Measurements from ENCODE around the gene KDM5C. TPM values are rescaled to one million over a fixed set of nuclear protein-coding genes. Genes with fewer than 3 reads are reported as not detected.

KDM5C gene
- total RNA-seq, 3 donors from 2014 or later: 74.5 to 109 (median 80.2) TPM

DNA sequence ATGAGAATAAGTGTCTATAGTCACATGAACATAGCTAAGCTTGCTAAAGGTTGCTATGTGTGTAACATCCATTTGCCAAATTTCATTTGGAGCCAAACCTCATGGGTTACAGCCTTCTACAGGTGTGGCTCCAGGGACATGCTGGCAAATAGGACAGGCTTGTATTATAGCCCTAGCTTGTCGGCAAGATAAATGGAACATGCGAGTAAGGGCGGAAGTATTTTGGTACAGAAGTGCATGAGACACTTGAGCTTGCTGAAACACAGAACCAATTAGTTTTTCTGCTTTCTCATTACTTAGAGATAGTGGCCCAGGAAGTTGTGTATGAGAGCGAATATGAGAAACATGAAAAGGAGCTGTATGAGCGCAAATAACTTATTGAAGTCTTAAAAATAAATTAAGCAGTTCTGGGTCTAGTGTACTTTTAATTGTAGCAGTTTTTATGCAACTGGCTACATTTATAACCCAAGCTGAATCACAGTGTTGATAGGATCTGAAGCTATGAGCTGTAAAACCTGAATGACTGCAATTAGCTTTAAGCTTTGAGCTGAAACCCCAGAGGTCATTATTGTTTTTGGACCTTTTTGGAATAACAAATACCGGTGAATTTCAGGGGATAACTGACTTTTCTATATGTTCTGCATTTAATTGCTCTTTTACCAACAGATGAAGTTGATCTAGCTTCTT is 64.6 kb downstream of the KDM5C start:
- TF ChIP-seq, protein P1, sequence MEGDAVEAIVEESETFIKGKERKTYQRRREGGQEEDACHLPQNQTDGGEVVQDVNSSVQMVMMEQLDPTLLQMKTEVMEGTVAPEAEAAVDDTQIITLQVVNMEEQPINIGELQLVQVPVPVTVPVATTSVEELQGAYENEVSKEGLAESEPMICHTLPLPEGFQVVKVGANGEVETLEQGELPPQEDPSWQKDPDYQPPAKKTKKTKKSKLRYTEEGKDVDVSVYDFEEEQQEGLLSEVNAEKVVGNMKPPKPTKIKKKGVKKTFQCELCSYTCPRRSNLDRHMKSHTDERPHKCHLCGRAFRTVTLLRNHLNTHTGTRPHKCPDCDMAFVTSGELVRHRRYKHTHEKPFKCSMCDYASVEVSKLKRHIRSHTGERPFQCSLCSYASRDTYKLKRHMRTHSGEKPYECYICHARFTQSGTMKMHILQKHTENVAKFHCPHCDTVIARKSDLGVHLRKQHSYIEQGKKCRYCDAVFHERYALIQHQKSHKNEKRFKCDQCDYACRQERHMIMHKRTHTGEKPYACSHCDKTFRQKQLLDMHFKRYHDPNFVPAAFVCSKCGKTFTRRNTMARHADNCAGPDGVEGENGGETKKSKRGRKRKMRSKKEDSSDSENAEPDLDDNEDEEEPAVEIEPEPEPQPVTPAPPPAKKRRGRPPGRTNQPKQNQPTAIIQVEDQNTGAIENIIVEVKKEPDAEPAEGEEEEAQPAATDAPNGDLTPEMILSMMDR (IDR thresholded peaks at IDR 0.05): no peak
- intact Hi-C loops (cut with DNase I, micrococcal nuclease): no loop called here
- no peaks in the 10 kb centered on the region for H3K36me3 ChIP-seq (ENCODE audit: low read depth)
- ATAC-seq (peak; percentile 78), DNase-seq (peak in 1 of 3 donors; percentile 29)
- H3K9me3 ChIP-seq: no peaks in the 10 kb centered on the region
- H3K4me3 ChIP-seq: no peak overlapping the region
- no peaks in the 10 kb centered on the region for H3K4me1 ChIP-seq (ENCODE audit: low read depth)

DNA sequence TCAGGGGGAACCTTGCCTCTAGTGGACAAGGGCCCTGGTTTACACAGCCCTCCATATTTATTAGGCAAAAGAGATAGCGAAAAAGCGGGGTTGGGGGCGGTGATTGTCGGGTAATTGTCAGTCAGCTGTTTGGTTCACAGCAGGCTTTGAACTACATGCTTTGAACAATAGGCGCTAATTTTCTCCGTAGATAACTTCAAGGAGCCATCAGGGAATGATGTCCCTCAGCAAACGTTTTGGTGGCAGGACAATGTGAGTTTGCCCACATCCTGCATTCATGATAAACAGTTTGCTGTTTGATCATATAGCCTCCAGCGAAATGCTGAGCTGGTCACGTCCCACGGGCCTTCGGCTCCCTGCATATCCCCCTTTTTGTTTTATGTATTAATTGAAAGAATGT is 65.8 kb downstream of the KDM5C start:
- Histone ChIP-seq H3K9me3 (no peaks in the 10 kb centered on the region), H3K4me3 (no peak overlapping the region), H3K4me1 (ENCODE audit: low read depth) (no peaks in the 10 kb centered on the region), H3K36me3 (ENCODE audit: low read depth) (no peaks in the 10 kb centered on the region)
- ATAC-seq (no peak), DNase-seq (no peak)
- TF ChIP-seq, protein P1 (IDR thresholded peaks at IDR 0.05): no peak
- intact Hi-C loops (cut with DNase I, micrococcal nuclease): no loop called here

DNA sequence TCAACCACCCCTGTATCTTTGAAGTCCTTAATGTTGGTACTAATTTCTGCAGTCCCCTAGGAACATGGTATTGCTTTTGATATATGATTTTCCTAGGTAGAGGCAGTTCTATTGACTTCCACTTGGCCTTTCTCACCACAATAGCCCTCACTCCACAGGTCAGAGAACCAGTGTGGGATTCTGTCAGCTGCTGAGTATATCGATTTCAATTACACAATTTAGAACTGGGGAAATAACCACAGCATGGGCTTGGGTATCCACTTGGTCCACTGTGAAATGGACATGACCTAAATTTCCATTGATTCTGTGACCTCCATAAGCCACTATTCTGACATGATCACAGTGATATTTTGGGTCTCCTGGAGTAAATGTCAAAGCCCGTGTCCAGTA is 68.8 kb downstream of the KDM5C start:
- intact Hi-C loops (cut with DNase I, micrococcal nuclease): no loop called here
- Histone ChIP-seq H3K36me3 (ENCODE audit: low read depth) (no peaks in the 10 kb centered on the region), H3K4me3 (no peak overlapping the region), H3K4me1 (ENCODE audit: low read depth) (no peaks in the 10 kb centered on the region), H3K9me3 (no peaks in the 10 kb centered on the region)
- no peak for ATAC-seq
- TF ChIP-seq, protein P1 (IDR thresholded peaks at IDR 0.05): no peak
- no peak for DNase-seq

DNA sequence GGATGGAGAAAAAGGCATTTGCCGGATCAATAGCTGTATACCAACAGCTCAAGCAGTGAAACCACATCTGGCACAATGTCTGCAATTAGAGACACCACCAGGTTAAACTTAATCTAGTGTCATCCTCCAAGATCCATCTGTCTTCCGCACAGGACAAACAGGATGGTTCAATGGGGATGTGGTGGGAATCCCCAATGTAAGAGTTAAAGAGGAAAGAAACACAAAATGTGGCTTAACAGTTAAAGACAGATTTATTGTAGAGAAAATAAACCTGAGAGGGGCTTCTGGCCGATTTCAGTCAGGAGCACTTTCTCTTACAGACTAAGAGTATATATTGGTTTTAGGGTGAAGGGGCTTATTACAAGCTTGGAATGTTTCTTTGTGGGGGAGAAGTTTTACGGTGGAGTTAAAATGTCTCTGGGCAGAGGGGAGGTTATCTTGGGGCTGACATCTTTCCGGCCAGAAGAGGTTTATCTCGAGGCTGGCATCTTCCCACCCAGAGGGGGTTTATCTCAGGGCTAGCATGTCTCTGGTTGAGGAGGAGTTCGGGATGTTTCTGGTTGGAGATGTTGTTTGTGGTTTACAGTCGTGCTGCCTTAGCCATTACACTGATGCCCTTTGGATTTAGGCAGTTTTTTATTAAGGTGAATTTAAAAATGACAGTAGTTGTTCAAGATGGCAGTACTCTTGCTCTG is 69.3 kb downstream of the KDM5C start:
- Histone ChIP-seq H3K4me3 (no peak overlapping the region), H3K9me3 (no peaks in the 10 kb centered on the region), H3K4me1 (ENCODE audit: low read depth) (no peaks in the 10 kb centered on the region), H3K36me3 (ENCODE audit: low read depth) (no peaks in the 10 kb centered on the region)
- TF ChIP-seq, protein P1 (IDR thresholded peaks at IDR 0.05): no peak
- ATAC-seq (no peak), DNase-seq (no peak)
- intact Hi-C loops (cut with DNase I, micrococcal nuclease): no loop called here

DNA sequence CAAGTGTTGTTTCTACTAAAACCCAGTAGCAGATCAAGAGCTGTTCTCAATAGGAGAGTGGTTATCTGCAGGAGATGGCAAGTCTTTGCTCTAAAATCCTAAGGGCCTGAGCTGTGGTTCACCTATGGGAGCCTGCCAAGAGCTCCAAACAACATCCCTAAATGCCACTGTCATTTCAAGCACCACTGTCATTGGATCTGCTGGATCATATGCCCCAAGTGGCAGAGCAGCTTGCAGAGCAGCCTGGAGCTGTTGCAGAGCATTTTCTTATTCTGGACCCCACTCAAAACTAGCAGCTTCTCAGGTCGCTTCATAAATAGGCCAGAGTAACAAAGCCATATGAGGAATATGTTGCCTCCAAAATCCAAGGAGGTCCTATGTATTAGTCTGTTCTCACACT is 71.4 kb downstream of the KDM5C start:
- TF ChIP-seq, protein P1 (IDR thresholded peaks at IDR 0.05): no peak
- ATAC-seq (no peak), DNase-seq (no peak)
- Histone ChIP-seq H3K36me3 (ENCODE audit: low read depth) (no peaks in the 10 kb centered on the region), H3K4me1 (ENCODE audit: low read depth) (no peaks in the 10 kb centered on the region), H3K4me3 (no peak overlapping the region), H3K9me3 (no peaks in the 10 kb centered on the region)
- intact Hi-C loops (cut with DNase I, micrococcal nuclease): no loop called here

Small RNAs within 50 kb of the gene (microRNA-seq; reads per million reads assigned to microRNA genes)
- 0.93 reads per million for gene MIR6894
- gene MIR6895: not detected

Other genes starting within 250 kb of the KDM5C start
- gene GPR173, start 176.4 kb downstream of the KDM5C start, total RNA-seq: 1 to 10 TPM in 2 of 3 donors, under 1 TPM in 1; 0.38 to 2.2 (median 1.3) TPM
- 10 to 100 TPM in 2 of 3 donors, 1 to 10 TPM in 1; 6.7 to 78.7 (median 10.4) TPM for gene TSPYL2, start 142.8 kb downstream of the KDM5C start, total RNA-seq
- 10 to 100 TPM; 10.5 to 18.5 (median 15.7) TPM for gene KANTR, start 131.1 kb downstream of the KDM5C start, total RNA-seq
- gene IQSEC2, start 56.4 kb upstream of the KDM5C start, total RNA-seq: 10 to 100 TPM; 28.0 to 39.3 (median 30.9) TPM
- 10 to 100 TPM; 48.2 to 75.0 (median 72.8) TPM for gene SMC1A, start 197.4 kb upstream of the KDM5C start, total RNA-seq
- gene RIBC1, start 197.7 kb upstream of the KDM5C start, total RNA-seq: under 1 TPM; 0.43 to 0.94 (median 0.76) TPM
- gene HSD17B10, start 209.2 kb upstream of the KDM5C start, total RNA-seq: 10 to 100 TPM; 53.4 to 75.8 (median 60.3) TPM

All from mucosa of descending colon (tissue), 3 donors.